Left lung (tissue), 10 donors: ENCODE results near the gene SETD1A. TPM values are rescaled to one million over a fixed set of nuclear protein-coding genes. Genes with fewer than 3 reads are reported as not detected.

Source experiments
- ATAC-seq: fragments of 200-7000 bp; cut with Tn5 transposase; one replicate; pipeline ENCODE4 v1.9.1; 2020; ENCODE audit warnings: moderate library complexity
- DNase-seq, 4 donors: peaks; one replicate each; pipeline ENCODE4 v3.0.0-alpha.2; 2013 to 2020
- H3K27ac ChIP-seq, 2 donors: fragments of 200-600 bp; sonication (generic) in 1 of 2; one replicate each; pipeline versions ENCODE4 v1.5.0 to v1.8.0; 2020 to 2021
- H3K27me3 ChIP-seq, 2 donors: fragments of 200-600 bp; sonication (generic) in 1 of 2; one replicate each; pipeline versions ENCODE4 v1.5.0 to v1.8.0; 2020 to 2021
- H3K36me3 ChIP-seq, 2 donors: fragments of 200-600 bp; sonication (generic) in 1 of 2; one replicate each; pipeline versions ENCODE4 v1.5.0 to v1.8.0; 2020 to 2021
- H3K4me1 ChIP-seq, 2 donors: fragments of 200-600 bp; one replicate each; pipeline ENCODE4 v1.8.0; 2021
- H3K4me3 ChIP-seq, 2 donors: fragments of 200-600 bp; sonication (generic) in 1 of 2; one replicate each; pipeline versions ENCODE4 v1.5.0 to v1.8.0; 2020 to 2021; ENCODE audit warnings: mild to moderate bottlenecking in 1 of 2
- H3K9me3 ChIP-seq, 2 donors: fragments of 200-600 bp; sonication (generic) in 1 of 2; one replicate each; pipeline versions ENCODE4 v1.5.0 to v1.8.0; 2020 to 2021
- CTCF ChIP-seq, 2 donors: fragments of 200-600 bp; sonication (generic) in 1 of 2; IDR thresholded peaks; one replicate each; pipeline versions ENCODE4 v1.5.0 to v1.8.0; 2021; ENCODE audit warnings: antibody characterized with exemption in 2 of 2
- intact Hi-C, 2 donors: fragments of 100-400 bp; cut with DNase I; formaldehyde crosslinking; loops; one replicate each; pipeline versions ENCODE4 v1.11.2 to v1.14.2; 2022
- polyA plus RNA-seq, 6 donors: library from polyadenylated mRNA; unstranded; fragments of 120-200 nt; gene quantifications; one replicate each; pipeline ENCODE4 v1.2.1, GENCODE V29; 2013; ENCODE audit not compliant: insufficient read length in 6 of 6
- total RNA-seq, 2 donors: library from RNA; stranded (reverse); fragmentation: NEBNext Ultra II Directional; extraction: Animal tissue kit (Norgen Biotek cat#: 25700); gene quantifications; one replicate each; pipeline ENCODE4 v1.2.1, GENCODE V29; 2021
- donor health status: DM: no; HTN: yes; CAD: no.
- donor health status: DM: no; HTN: no; CAD: no.

Gene SETD1A
- total and polyA plus RNA-seq, 8 donors = 12.1 to 21.5 (median 15.3) TPM

- intact Hi-C loops = loop anchor here in 1 of 2 donors (10.0 kb wide), 1 partner anchor 69 kb away; the partner anchor contains the start of genes ZNF646 and ZNF668
- Histone ChIP-seq H3K4me1 (no peaks in the 10 kb centered on the region), H3K27me3 (peaks cover 26 to 76% of the 10 kb centered on the region in 2 donors), H3K36me3 (no peaks in the 10 kb centered on the region), H3K27ac (no peak overlapping the region), H3K9me3 (no peaks in the 10 kb centered on the region), H3K4me3 (no peak overlapping the region)
- TF ChIP-seq CTCF (IDR thresholded peaks at IDR 0.05) = no peak
- ATAC-seq (no peak), DNase-seq (no peak)
These were observed 48.5 kb downstream of the SETD1A start for GRCh38 chr16:31006086-31006385.

- no peak overlapping the region for H3K4me3 ChIP-seq
- no peak overlapping the region for H3K27ac ChIP-seq
- H3K9me3 ChIP-seq = no peaks in the 10 kb centered on the region
- H3K27me3 ChIP-seq = peaks cover 32 to 79% of the 10 kb centered on the region in 2 donors
- intact Hi-C loops = loop anchor here in 1 of 2 donors (10.0 kb wide), 1 partner anchor 68 kb away; the partner anchor contains the start of genes ZNF646 and ZNF668
- no peak for ATAC-seq
- DNase-seq = no peak
- no peaks in the 10 kb centered on the region for H3K36me3 ChIP-seq
- TF ChIP-seq CTCF (IDR thresholded peaks at IDR 0.05) = no peak
- no peaks in the 10 kb centered on the region for H3K4me1 ChIP-seq
These were observed 49.0 kb downstream of the SETD1A start for GRCh38 chr16:31006589-31006988.

GRCh38 chr16:31007684-31008083 is 50.1 kb downstream of the SETD1A start:
- Histone ChIP-seq H3K9me3 (no peaks in the 10 kb centered on the region), H3K4me1 (no peaks in the 10 kb centered on the region), H3K27me3 (peaks cover 38 to 80% of the 10 kb centered on the region in 2 donors), H3K36me3 (no peaks in the 10 kb centered on the region), H3K4me3 (no peak overlapping the region), H3K27ac (no peak overlapping the region)
- intact Hi-C loops = loop anchor here in 1 of 2 donors (10.0 kb wide), 1 partner anchor 67 kb away; the partner anchor contains the start of genes ZNF646 and ZNF668
- no peak for TF ChIP-seq CTCF (IDR thresholded peaks at IDR 0.05)
- DNase-seq (no peak), ATAC-seq (no peak)

DNA sequence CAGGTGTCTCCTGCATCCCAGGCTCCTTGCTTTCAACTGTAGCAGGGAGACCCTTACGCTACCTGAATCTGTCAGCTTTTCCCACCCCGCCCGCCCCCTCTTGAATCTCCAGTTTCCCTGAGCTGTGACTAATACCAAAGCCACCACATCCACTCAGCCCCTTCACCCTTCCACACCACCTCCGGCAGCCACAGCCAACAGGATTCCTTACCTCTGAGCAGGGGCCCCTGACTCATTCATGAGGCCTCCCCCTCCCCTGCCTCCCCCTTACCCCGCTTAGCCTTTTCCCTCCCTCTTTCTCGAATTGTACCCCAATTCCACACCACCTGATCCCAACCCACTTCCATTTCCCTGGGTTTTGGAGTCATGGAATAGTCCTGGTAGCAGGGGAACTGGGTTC is 50.6 kb downstream of the SETD1A start:
- no peak overlapping the region for H3K4me3 ChIP-seq
- H3K27ac ChIP-seq = no peak overlapping the region
- H3K4me1 ChIP-seq = no peaks in the 10 kb centered on the region
- H3K36me3 ChIP-seq = no peaks in the 10 kb centered on the region
- no peak for DNase-seq
- no peaks in the 10 kb centered on the region for H3K9me3 ChIP-seq
- intact Hi-C loops = loop anchor here in 1 of 2 donors (10.0 kb wide), 1 partner anchor 67 kb away; the partner anchor contains the start of genes ZNF646 and ZNF668
- ATAC-seq = no peak
- TF ChIP-seq CTCF (IDR thresholded peaks at IDR 0.05) = no peak
- peaks cover 38 to 84% of the 10 kb centered on the region in 2 donors for H3K27me3 ChIP-seq

GRCh38 chr16:31008551-31008950 is 51.0 kb downstream of the SETD1A start:
- intact Hi-C loops = loop anchor here in 1 of 2 donors (10.0 kb wide), 1 partner anchor 66 kb away; the partner anchor contains the start of genes ZNF646 and ZNF668
- Histone ChIP-seq H3K27ac (no peak overlapping the region), H3K4me1 (no peaks in the 10 kb centered on the region), H3K9me3 (no peaks in the 10 kb centered on the region), H3K36me3 (no peaks in the 10 kb centered on the region), H3K4me3 (no peak overlapping the region), H3K27me3 (peaks cover 38 to 85% of the 10 kb centered on the region in 2 donors)
- DNase-seq = no peak
- TF ChIP-seq CTCF (IDR thresholded peaks at IDR 0.05) = no peak
- no peak for ATAC-seq
